Choroid plexus epithelial cell (primary cell): ENCODE measurements around the gene BUD13.
A peak's percentile ranks its signal among the peaks of the same experiment; 100 is the strongest.

Experiments used
- DNase-seq: peaks from one replicate; pipeline ENCODE4 v3.0.0-alpha.2; 2010; ENCODE audit warnings: low read depth
- H3K4me3 ChIP-seq: 2 replicates; pipeline ENCODE4 v1.5.1; 2011; ENCODE audit warnings: low read depth, mild to moderate bottlenecking, control low read depth, low read length, moderate library complexity
- CTCF ChIP-seq: conservative IDR thresholded peaks from 2 replicates; pipeline ENCODE4 v1.5.1; 2011; ENCODE audit warnings: low read depth, mild to moderate bottlenecking, control low read depth, inconsistent platforms, low read length, moderate library complexity

The BUD13 gene

GRCh38 chr11:116733043-116733755 lies 39.6 kb downstream of the BUD13 start:
- TF ChIP-seq CTCF = no peak
- DNase-seq = no peak

GRCh38 chr11:116732271-116733042 lies 40.3 kb downstream of the BUD13 start:
- peak overlapping the region; percentile 34 for H3K4me3 ChIP-seq
- peak; percentile 84 for DNase-seq
- TF ChIP-seq CTCF = peak; percentile 90

More at GRCh38 chr11:116733043-116733755, 39.6 kb downstream of the BUD13 start:
- no peak overlapping the region for H3K4me3 ChIP-seq

GRCh38 chr11:116731821-116732220 lies 41.0 kb downstream of the BUD13 start:
- no peak for TF ChIP-seq CTCF
- no peak for DNase-seq
- no peak overlapping the region for H3K4me3 ChIP-seq

- H3K4me3 ChIP-seq = no peak overlapping the region
- peak; percentile 6 for DNase-seq
- TF ChIP-seq CTCF = no peak
These were observed 41.6 kb downstream of the BUD13 start for GRCh38 chr11:116731097-116731761.

GRCh38 chr11:116730601-116731000 lies 42.2 kb downstream of the BUD13 start:
- no peak for DNase-seq
- no peak for TF ChIP-seq CTCF

GRCh38 chr11:116730241-116730561 lies 42.6 kb downstream of the BUD13 start:
- DNase-seq = no peak
- H3K4me3 ChIP-seq = no peak overlapping the region
- no peak for TF ChIP-seq CTCF

More at GRCh38 chr11:116730601-116731000, 42.2 kb downstream of the BUD13 start:
- no peak overlapping the region for H3K4me3 ChIP-seq
